ENCODE data around the gene SLC1A5.
"Not testable (repeated sequence)": the region's sequence is repeated elsewhere in the genome, so short reads cannot be mapped to it uniquely, and the experiment has no call there.

SLC1A5 gene

GRCh38 chr19:46802152-46802551 lies 13.8 kb upstream of the SLC1A5 start:
- no peak for DNase-seq (ENCODE audit: extremely low read depth in 1 of 2, low read depth in 1 of 2)

DNA sequence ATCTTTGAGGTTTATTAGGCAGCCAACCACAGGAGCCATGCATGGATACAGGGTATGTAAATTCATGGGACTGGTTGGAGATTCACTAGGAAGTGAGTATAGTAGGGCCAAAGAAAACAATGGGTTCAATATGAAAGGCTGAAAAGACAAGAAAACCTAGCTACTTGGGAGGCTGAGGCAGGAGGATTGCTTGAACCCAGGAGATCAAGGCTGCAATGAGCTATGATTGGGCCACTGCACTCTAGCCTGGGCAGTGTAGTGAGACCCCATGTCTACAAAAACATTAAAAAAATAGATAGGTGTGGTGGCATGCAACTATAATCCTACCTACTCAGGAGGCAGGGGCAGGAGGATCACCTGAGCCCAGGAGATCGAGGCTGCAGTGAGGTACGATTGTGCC lies 10.3 kb upstream of the SLC1A5 start:
- DNase-seq (ENCODE audit: extremely low read depth in 1 of 2, low read depth in 1 of 2), result no peak

DNA sequence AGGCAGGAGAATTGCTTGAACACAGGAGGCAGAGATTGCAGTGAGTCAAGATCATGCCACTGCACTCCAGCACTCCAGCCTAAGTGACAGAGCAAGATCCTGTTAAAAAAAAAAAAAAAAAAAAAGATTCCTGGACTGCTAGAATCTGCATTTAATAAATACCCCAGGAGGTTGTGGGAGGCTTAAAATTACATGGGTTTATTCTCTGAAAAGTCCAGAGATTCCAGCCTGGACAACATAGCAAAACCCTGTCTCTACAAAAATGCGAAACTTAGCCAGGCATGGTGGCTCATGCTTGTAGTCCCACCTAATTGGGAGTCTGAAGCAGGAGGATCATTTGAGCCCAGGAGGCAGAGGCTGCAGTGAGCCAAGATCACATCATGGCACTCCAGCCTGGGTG lies 9.5 kb upstream of the SLC1A5 start:
- no peak for DNase-seq (ENCODE audit: extremely low read depth in 1 of 2, low read depth in 1 of 2)

GRCh38 chr19:46791944-46792343 lies 3.5 kb upstream of the SLC1A5 start:
- DNase-seq (ENCODE audit: extremely low read depth in 1 of 2, low read depth in 1 of 2), result no peak

- DNase-seq (ENCODE audit: extremely low read depth in 1 of 2, low read depth in 1 of 2), result no peak
Observed at GRCh38 chr19:46789371-46789770, 977 bp upstream of the SLC1A5 start.

DNA sequence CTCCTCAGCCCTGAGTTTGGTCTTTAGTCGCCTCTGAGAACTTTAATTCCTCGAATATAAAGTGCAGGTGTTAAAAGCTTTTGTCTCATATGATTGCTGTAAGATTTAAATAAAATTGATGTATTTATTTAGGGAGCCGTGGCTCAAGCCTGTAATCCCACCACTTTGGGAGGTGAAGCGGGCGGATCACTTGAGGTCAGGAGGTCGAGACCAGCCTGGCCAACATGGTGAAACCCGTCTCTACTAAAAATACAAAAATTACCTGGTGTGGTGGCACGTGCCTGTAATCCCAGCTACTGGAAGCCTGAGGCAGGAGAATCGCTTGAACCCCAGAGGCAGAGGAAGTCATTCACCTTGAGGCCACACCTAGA lies 559 bp upstream of the SLC1A5 start:
- no peak for DNase-seq (ENCODE audit: extremely low read depth in 1 of 2, low read depth in 1 of 2)

DNA sequence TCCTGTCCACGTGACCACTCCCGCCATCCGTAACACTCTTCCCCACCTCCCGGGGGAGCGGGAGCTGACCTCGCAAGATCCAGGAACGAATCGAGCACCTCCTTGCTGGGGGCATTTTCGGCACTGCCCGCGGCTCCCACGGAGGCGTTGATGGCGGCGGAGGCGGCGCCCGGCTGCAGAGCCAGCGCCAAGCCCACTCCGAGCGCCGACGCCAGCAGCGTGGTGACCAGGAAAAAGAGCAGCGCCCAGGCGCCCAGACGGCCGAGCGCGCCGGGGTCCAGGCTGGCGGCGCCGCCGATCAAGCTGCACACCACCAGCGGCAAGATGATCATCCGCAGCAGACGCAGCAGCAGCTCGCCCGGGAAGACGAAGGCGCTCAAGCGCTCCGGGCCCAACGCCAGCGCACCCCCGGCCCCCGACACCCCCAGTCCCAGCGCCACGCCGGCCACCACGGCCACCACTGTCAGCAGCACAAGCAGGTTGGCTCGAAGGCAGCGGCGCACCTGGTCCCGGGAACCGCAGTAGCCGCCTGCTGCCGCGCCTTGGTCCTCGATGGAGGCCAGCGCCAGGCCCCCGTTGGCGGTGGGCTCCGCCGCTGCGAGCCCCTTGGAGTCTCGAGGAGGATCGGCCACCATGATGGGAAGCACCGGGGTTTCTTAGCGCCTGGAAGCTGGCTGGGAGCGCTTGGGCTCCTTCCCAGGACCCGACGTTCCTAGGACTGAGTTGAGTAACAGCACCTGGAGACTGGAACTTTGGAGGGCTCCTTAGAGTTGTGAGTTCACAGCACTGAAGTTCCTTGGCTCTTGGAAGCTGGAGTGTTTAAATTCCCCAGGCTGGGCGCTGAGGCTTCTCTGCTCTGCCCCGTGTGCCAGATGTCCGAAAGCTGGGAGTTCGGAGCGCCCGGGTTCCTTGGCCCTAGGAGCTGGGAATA lies 798 bp downstream of the SLC1A5 start:
- DNase-seq (ENCODE audit: extremely low read depth in 1 of 2, low read depth in 1 of 2), result no peak

- DNase-seq (ENCODE audit: extremely low read depth in 1 of 2, low read depth in 1 of 2), result no peak
Observed at GRCh38 chr19:46787040-46787330, 1.4 kb downstream of the SLC1A5 start.

- peak; percentile 70 to 82 for DNase-seq (ENCODE audit: extremely low read depth in 1 of 2, low read depth in 1 of 2)
Observed at GRCh38 chr19:46786236-46787039, 2.0 kb downstream of the SLC1A5 start.

GRCh38 chr19:46785980-46786235 lies 2.5 kb downstream of the SLC1A5 start:
- DNase-seq (ENCODE audit: extremely low read depth in 1 of 2, low read depth in 1 of 2), result no peak

GRCh38 chr19:46785054-46785979 lies 3.1 kb downstream of the SLC1A5 start:
- no peak for DNase-seq (ENCODE audit: extremely low read depth in 1 of 2, low read depth in 1 of 2)

DNA sequence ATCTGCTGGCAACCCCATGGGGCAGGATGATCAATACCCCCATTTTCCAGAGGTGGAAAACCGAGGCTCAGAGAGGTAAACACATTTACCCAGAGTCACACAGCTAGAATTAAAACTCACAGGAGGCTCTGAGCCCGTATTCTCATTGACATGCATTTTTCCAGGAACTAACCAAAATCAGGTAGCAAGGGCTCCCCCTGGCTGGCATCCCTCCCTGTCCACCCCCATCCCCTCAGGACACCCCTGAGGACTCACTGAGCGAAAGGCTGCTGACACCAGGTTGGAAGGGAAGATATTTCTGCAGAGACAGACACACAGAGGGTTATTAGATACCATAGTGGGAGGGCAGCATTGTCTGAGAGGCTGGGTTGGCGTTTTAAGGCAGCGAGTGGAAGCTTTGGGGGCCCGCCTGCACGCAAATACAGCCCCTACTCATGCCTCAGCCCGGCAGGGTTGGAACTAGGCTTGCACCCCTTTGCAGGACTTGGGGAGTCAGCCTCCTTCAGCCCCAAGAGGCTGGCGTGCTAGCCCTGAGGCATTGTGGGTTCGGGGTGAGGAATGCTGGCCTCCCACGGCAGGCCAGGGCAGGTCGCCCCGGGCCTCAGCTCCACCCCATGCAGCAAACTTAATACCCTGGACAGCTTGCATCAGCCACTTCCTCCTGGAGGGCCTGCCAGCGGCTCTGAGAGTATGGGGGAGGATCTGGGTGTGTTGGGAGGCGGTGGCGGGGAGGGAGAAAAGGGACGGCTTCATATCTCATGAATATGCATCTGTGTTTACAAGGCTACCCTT lies 3.9 kb downstream of the SLC1A5 start:
- DNase-seq (ENCODE audit: extremely low read depth in 1 of 2, low read depth in 1 of 2), result peak in 1 of 2 donors; percentile 71

DNA sequence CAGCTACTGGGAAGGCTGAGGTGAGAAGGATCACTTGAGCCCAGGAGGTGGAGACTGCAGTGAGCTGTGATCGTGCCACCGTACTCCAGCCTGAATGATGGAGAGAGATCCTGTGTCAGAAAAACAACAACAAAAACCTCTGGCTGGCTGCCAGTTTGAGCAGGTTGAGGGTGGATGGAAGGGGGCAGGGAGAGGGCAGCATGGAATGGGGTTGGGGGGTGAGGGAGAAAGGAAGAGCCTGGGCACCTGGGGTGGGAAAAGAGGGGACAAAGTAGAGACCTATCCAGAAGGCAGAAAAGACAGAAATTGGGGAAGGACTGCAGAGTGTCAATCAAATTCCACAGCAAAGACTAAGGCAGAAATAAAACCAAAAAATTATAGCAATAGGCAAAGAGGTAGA lies 4.7 kb downstream of the SLC1A5 start:
- no peak for DNase-seq (ENCODE audit: extremely low read depth in 1 of 2, low read depth in 1 of 2)

GRCh38 chr19:46782355-46783019 lies 5.9 kb downstream of the SLC1A5 start:
- DNase-seq (ENCODE audit: extremely low read depth in 1 of 2, low read depth in 1 of 2), result no peak

DNA sequence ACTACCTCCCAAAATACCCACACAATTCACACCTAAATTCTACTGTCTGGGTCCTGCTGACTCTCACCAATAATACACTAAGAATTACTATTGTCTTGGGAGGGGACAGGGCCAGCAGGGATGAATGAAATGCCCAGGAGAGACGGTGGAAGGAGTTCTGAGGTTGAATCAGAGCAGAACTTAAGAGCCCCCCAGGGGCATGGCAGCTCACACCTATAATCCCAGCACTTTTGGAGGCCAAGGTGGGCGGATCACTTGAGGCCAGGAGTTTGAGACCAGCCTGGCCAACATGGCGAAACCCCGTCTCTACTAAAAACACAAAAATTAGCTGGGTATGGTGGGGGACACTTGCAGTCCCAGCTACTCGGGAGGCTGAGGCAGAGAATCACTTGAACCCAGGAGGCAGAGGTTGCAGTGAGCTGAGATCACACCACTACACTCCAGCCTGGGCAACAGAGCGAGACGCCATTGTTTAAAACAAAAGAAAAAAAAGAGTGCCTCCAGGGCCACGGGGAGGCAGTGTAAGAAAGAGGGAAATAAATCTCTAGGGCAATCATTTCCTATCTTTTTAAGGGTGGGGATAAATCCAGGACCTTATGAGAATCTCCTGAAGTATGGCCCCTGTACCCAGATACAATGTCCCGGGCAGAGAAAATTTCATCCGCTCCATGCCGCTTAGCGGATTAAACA lies 10.3 kb downstream of the SLC1A5 start:
- DNase-seq (ENCODE audit: extremely low read depth in 1 of 2, low read depth in 1 of 2), result not testable (repeated sequence)

- no peak for DNase-seq (ENCODE audit: extremely low read depth in 1 of 2, low read depth in 1 of 2)
Observed at GRCh38 chr19:46776927-46777911, 11.2 kb downstream of the SLC1A5 start.

GRCh38 chr19:46775642-46776258 lies 12.6 kb downstream of the SLC1A5 start:
- no peak for DNase-seq (ENCODE audit: extremely low read depth in 1 of 2, low read depth in 1 of 2)

DNA sequence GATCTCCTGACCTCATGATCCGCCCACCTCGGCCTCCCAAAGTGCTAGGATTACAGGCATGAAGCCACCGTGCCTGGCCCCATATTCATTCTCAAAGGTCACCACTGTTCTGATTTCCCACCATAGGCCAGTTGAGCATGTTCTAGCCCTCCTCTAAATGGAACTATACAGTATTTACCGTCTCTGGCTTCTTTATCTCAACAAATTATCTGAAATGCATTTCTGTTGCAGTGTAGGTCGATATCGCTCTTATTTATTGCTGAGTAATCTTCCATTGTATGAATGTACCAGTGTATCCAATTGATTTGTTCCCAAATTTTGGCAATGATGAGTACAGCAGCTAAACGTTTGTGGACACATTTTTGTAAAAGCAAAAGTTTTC lies 15.4 kb downstream of the SLC1A5 start:
- DNase-seq (ENCODE audit: extremely low read depth in 1 of 2, low read depth in 1 of 2), result no peak

Data from stimulated activated CD8-positive, alpha-beta memory T cell treated with anti-CD3 and anti-CD28 coated beads, Interleukin-7, amount 100 ng/mL, for 48 hours (primary cell).